Aortic smooth muscle cell (primary cell): ENCODE results near the gene FBLN2. TPM values are rescaled to one million over a fixed set of nuclear protein-coding genes. Genes with fewer than 3 reads are reported as not detected.

Source experiments
- total RNA-seq: library from RNA; depleted of rRNA; stranded (reverse); fragments of >200 nt; gene quantifications from 2 replicates; pipeline ENCODE4 v1.2.3, GENCODE V29; 2014

The FBLN2 gene
- total RNA-seq = 461 and 547 TPM in 2 replicates

GRCh38 chr3:13548696-13549622 is at the start of gene FBLN2:
FBLN2 (plus strand) TSS chr3:13549125; CDS start chr3:13570356, 21,231 bp downstream.

Other genes with a start within 250 kb of the FBLN2 start
- 0.99 and 1.3 TPM in 2 replicates for gene NUP210, start 128.8 kb upstream of the FBLN2 start, total RNA-seq
- 11.6 and 11.9 TPM in 2 replicates for gene HDAC11, start 68.8 kb upstream of the FBLN2 start, total RNA-seq